Measurements from ENCODE around the gene MEIS2.

GRCh38 chr15:36917411-36918267 lies 182.7 kb downstream of the MEIS2 start:
- no peak for TF ChIP-seq CTCF (conservative IDR thresholded peaks at IDR 0.05; ENCODE audit: low read depth, low read length)
- no peak for TF ChIP-seq EZH2 (IDR thresholded peaks at IDR 0.05; ENCODE audit: borderline replicate concordance, low read depth, low read length, poor library complexity, severe bottlenecking)

All from A673 (cell line).